ENCODE data around the gene RASSF1. TPM values are rescaled to one million over a fixed set of nuclear protein-coding genes. Genes with fewer than 3 reads are reported as not detected.
"Not testable (repeated sequence)": the region's sequence is repeated elsewhere in the genome, so short reads cannot be mapped to it uniquely, and the experiment has no call there.

Gene RASSF1
- total RNA-seq, 2 donors from 2014 or later: 31.3 to 40.3 TPM

GRCh38 chr3:50318615-50319014 lies 22.0 kb downstream of the RASSF1 start:
- intact Hi-C loops (cut with DNase I): no loop called here
- DNase-seq (ENCODE audit: low spot score): no peak

- intact Hi-C loops (cut with DNase I): no loop called here
- DNase-seq (ENCODE audit: low spot score): no peak
Measured at GRCh38 chr3:50318163-50318562, 22.5 kb downstream of the RASSF1 start.

GRCh38 chr3:50317300-50317699 lies 23.3 kb downstream of the RASSF1 start:
- intact Hi-C loops (cut with DNase I): no loop called here
- no peak for DNase-seq (ENCODE audit: low spot score)

- intact Hi-C loops (cut with DNase I): no loop called here
- no peak for DNase-seq (ENCODE audit: low spot score)
Measured at GRCh38 chr3:50316657-50317242, 23.9 kb downstream of the RASSF1 start.

GRCh38 chr3:50314816-50315215 lies 25.8 kb downstream of the RASSF1 start:
- intact Hi-C loops (cut with DNase I): no loop called here

GRCh38 chr3:50314342-50314741 lies 26.3 kb downstream of the RASSF1 start:
- DNase-seq (ENCODE audit: low spot score): no peak
- intact Hi-C loops (cut with DNase I): no loop called here

More at GRCh38 chr3:50314816-50315215, 25.8 kb downstream of the RASSF1 start:
- no peak for DNase-seq (ENCODE audit: low spot score)

GRCh38 chr3:50312041-50312440 lies 28.6 kb downstream of the RASSF1 start:
- DNase-seq (ENCODE audit: low spot score); intact Hi-C loops (cut with DNase I): not testable (repeated sequence)

- DNase-seq (ENCODE audit: low spot score): no peak
- intact Hi-C loops (cut with DNase I): no loop called here
Measured at GRCh38 chr3:50304601-50305000, 36.0 kb downstream of the RASSF1 start.

GRCh38 chr3:50303013-50303815 lies 37.4 kb downstream of the RASSF1 start, which contains the start of gene HYAL1:
HYAL1 (minus strand) TSS chr3:50303574; CDS start chr3:50302956, 618 bp downstream.
- peak; percentile 89 for DNase-seq (ENCODE audit: low spot score)
- intact Hi-C loops (cut with DNase I): no loop called here

GRCh38 chr3:50302095-50303012 lies 38.3 kb downstream of the RASSF1 start:
- intact Hi-C loops (cut with DNase I): no loop called here
- DNase-seq (ENCODE audit: low spot score): no peak

GRCh38 chr3:50300681-50301254 lies 39.9 kb downstream of the RASSF1 start:
- DNase-seq (ENCODE audit: low spot score): no peak
- intact Hi-C loops (cut with DNase I): no loop called here

- intact Hi-C loops (cut with DNase I): no loop called here
- no peak for DNase-seq (ENCODE audit: low spot score)
Measured at GRCh38 chr3:50299929-50300680, 40.5 kb downstream of the RASSF1 start.

- no peak for DNase-seq (ENCODE audit: low spot score)
- intact Hi-C loops (cut with DNase I): no loop called here
Measured at GRCh38 chr3:50299638-50299928, 41.1 kb downstream of the RASSF1 start.

- peak; percentile 100 for DNase-seq (ENCODE audit: low spot score)
- intact Hi-C loops (cut with DNase I): no loop called here
Measured at GRCh38 chr3:50298836-50299637, 41.6 kb downstream of the RASSF1 start, which contains the start of the genes HYAL3 and NAA80. HYAL3 (minus strand) TSS chr3:50299405; CDS start chr3:50295602, 3,803 bp downstream. NAA80 (minus strand) TSS chr3:50299405; CDS start chr3:50297463, 1,942 bp downstream.

GRCh38 chr3:50297896-50298725 lies 42.5 kb downstream of the RASSF1 start:
- intact Hi-C loops (cut with DNase I): no loop called here
- no peak for DNase-seq (ENCODE audit: low spot score)

GRCh38 chr3:50297384-50297775 lies 43.3 kb downstream of the RASSF1 start:
- no peak for DNase-seq (ENCODE audit: low spot score)
- intact Hi-C loops (cut with DNase I): no loop called here

GRCh38 chr3:50296721-50297383 lies 43.8 kb downstream of the RASSF1 start:
- no peak for DNase-seq (ENCODE audit: low spot score)
- intact Hi-C loops (cut with DNase I): no loop called here

Measured in posterior vena cava (tissue), 2 donors.